Activated CD8-positive, alpha-beta memory T cell treated with anti-CD3 and anti-CD28 coated beads, Interleukin-2, amount 50 U/mL, for 4 hours (primary cell): ENCODE results near the gene ORAI2.
"Not testable (repeated sequence)": the region's sequence is repeated elsewhere in the genome, so short reads cannot be mapped to it uniquely, and the experiment has no call there.

Source experiments
- DNase-seq: peaks from one replicate; pipeline ENCODE4 v3.0.0-alpha.2; 2020

The ORAI2 gene

GRCh38 chr7:102433219-102434038, at the start of gene ORAI2:
ORAI2 (plus strand) TSS chr7:102433575; CDS start chr7:102438957, 5,382 bp downstream.
- DNase-seq = peak; percentile 93

GRCh38 chr7:102387064-102387463, 46.3 kb upstream of the ORAI2 start:
- no peak for DNase-seq

GRCh38 chr7:102389810-102390209, 43.6 kb upstream of the ORAI2 start:
- DNase-seq = no peak

- DNase-seq = peak; percentile 70
Measured at GRCh38 chr7:102390697-102391484, 42.5 kb upstream of the ORAI2 start.

- no peak for DNase-seq
Measured at GRCh38 chr7:102392330-102392729, 41.0 kb upstream of the ORAI2 start.

- no peak for DNase-seq
Measured at GRCh38 chr7:102393467-102393866, 39.9 kb upstream of the ORAI2 start.

- no peak for DNase-seq
Measured at GRCh38 chr7:102395592-102395872, 37.8 kb upstream of the ORAI2 start.

- DNase-seq = peak; percentile 74
Measured at GRCh38 chr7:102395873-102396709, 37.3 kb upstream of the ORAI2 start, which contains the start of gene PRKRIP1. PRKRIP1 (plus strand) TSS chr7:102396363; CDS start chr7:102396412, 49 bp downstream.

- DNase-seq = no peak
Measured at GRCh38 chr7:102396710-102397019, 36.7 kb upstream of the ORAI2 start.

GRCh38 chr7:102398543-102398942, 34.8 kb upstream of the ORAI2 start:
- DNase-seq = no peak

- no peak for DNase-seq
Measured at GRCh38 chr7:102400360-102400759, 33.0 kb upstream of the ORAI2 start.

- no peak for DNase-seq
Measured at GRCh38 chr7:102403563-102403962, 29.8 kb upstream of the ORAI2 start.

- peak; percentile 29 for DNase-seq
Measured at GRCh38 chr7:102404005-102404861, 29.1 kb upstream of the ORAI2 start.

- not testable (repeated sequence) for DNase-seq
Measured at GRCh38 chr7:102404862-102405188, 28.6 kb upstream of the ORAI2 start.

- no peak for DNase-seq
Measured at GRCh38 chr7:102407910-102408309, 25.5 kb upstream of the ORAI2 start.

- DNase-seq = not testable (repeated sequence)
Measured at GRCh38 chr7:102408530-102408929, 24.8 kb upstream of the ORAI2 start.

GRCh38 chr7:102409340-102409739, 24.0 kb upstream of the ORAI2 start:
- DNase-seq = no peak

GRCh38 chr7:102410123-102410522, 23.3 kb upstream of the ORAI2 start:
- no peak for DNase-seq

GRCh38 chr7:102410918-102411317, 22.5 kb upstream of the ORAI2 start:
- no peak for DNase-seq

- DNase-seq = peak; percentile 48
Measured at GRCh38 chr7:102412548-102412947, 20.8 kb upstream of the ORAI2 start.

- no peak for DNase-seq
Measured at GRCh38 chr7:102413091-102413490, 20.3 kb upstream of the ORAI2 start.

GRCh38 chr7:102413611-102414010, 19.8 kb upstream of the ORAI2 start:
- no peak for DNase-seq
